HCT116 (cell line): ENCODE measurements around the gene ACER3. TPM values are rescaled to one million over a fixed set of nuclear protein-coding genes. Genes with fewer than 3 reads are reported as not detected.

Experiments used
- ATAC-seq: fragments of 200-7000 bp; cut with Tn5 transposase; 2 replicates; pipeline ENCODE4 v1.9.1; 2020; ENCODE audit warnings: mild to moderate bottlenecking, moderate library complexity
- BruUV-seq: library from RNA; stranded (reverse); fragments of 400-500 nt; replicated peaks from 2 replicates; lab custom pipeline; 2021; lab: Mats Ljungman, UMichigan
- CTCF ChIA-PET: fragments of 300-600 bp; sonication (Branson Sonifier 250); formaldehyde crosslinking; loops from one replicate; lab custom pipeline; 2021; ENCODE audit warnings: antibody characterized with exemption; lab: Charles Lee
- POLR2A ChIA-PET: fragments of 300-600, 350-600 bp; sonication (Branson Sonifier 250); formaldehyde crosslinking; loops from one replicate; lab custom pipeline; 2021; ENCODE audit warnings: antibody characterized with exemption; lab: Charles Lee
- RAD21 ChIA-PET, 2 experiments: fragments of 300-600 bp; sonication (Branson Sonifier 250); formaldehyde crosslinking; loops; one replicate each; lab custom pipeline; 2023; ENCODE audit warnings: low total read pairs in 2 of 2; ENCODE audit not compliant: uncharacterized antibody in 2 of 2, unreplicated experiment in 2 of 2, low non-redundant PET in 1 of 2; lab: Charles Lee
- DNase-seq: peaks from one replicate; pipeline ENCODE4 v3.0.0-alpha.2; 2010; ENCODE audit warnings: low read depth, low spot score
- H2AFZ ChIP-seq: fragments of 200-600 bp; shearing (Covaris generic), sonication (generic); 2 replicates; pipeline ENCODE4 v1.6.1; 2017; ENCODE audit warnings: low read depth, mixed run types, mixed read lengths, antibody characterized with exemption, low read length; ENCODE audit not compliant: poor library complexity, severe bottlenecking
- H3K27ac ChIP-seq: 2 replicates; pipeline ENCODE4 v1.5.1; 2012; ENCODE audit warnings: low read depth, low read length
- H3K27me3 ChIP-seq: fragments of 200-600 bp; sonication (generic); 2 replicates; pipeline ENCODE4 v1.6.1; 2016; ENCODE audit warnings: mixed run types, low read length, mixed read lengths; ENCODE audit not compliant: insufficient read depth
- H3K36me3 ChIP-seq, 2 experiments: fragments of 200-500 bp in 1 of 2; fragments of 200-600 bp in 1 of 2; sonication (Bioruptor generic) in 1 of 2; sonication (generic) in 1 of 2; 2 replicates each; pipeline versions ENCODE4 v1.5.1 to v1.6.1; 2014 to 2016; ENCODE audit warnings: low read length in 2 of 2, inconsistent platforms in 1 of 2, mixed read lengths in 1 of 2, mixed run types in 1 of 2; ENCODE audit not compliant: insufficient read depth in 2 of 2, control insufficient read depth in 1 of 2
- H3K4me1 ChIP-seq, 2 experiments: fragments of 200-600 bp in 1 of 2; sonication (generic) in 1 of 2; 2 replicates each; pipeline versions ENCODE4 v1.5.1 to v1.6.1; 2012 to 2017; ENCODE audit warnings: low read length in 2 of 2, inconsistent platforms in 1 of 2, mild to moderate bottlenecking in 1 of 2, mixed read lengths in 1 of 2, mixed run types in 1 of 2, moderate library complexity in 1 of 2; ENCODE audit not compliant: insufficient read depth in 2 of 2, control insufficient read depth in 1 of 2
- H3K4me2 ChIP-seq: fragments of 200-600 bp; sonication (generic); 2 replicates; pipeline ENCODE4 v1.6.1; 2017; ENCODE audit warnings: mixed run types, low read length, mixed read lengths
- H3K4me3 ChIP-seq, 2 experiments: fragments of 200-600 bp in 1 of 2; sonication (generic) in 1 of 2; replicated peaks in 1 of 2; 2 replicates each; pipeline ENCODE4 v1.5.1; 2011 to 2016; ENCODE audit warnings: low read length in 2 of 2, control low read depth in 1 of 2, low read depth in 1 of 2, mild to moderate bottlenecking in 1 of 2, mixed read lengths in 1 of 2, mixed run types in 1 of 2
- H3K79me2 ChIP-seq: fragments of 200-600 bp; sonication (generic); 2 replicates; pipeline ENCODE4 v1.6.1; 2017; ENCODE audit warnings: mild to moderate bottlenecking, mixed run types, low read length, moderate library complexity, mixed read lengths; ENCODE audit not compliant: insufficient read depth
- H3K9ac ChIP-seq: fragments of 200-600 bp; sonication (generic); 2 replicates; pipeline ENCODE4 v1.6.1; 2016; ENCODE audit warnings: low read length, mixed read lengths
- H3K9me2 ChIP-seq: fragments of 200-600 bp; sonication (generic), shearing (Covaris generic); 2 replicates; pipeline ENCODE4 v1.6.1; 2017; ENCODE audit warnings: mixed run types, mild to moderate bottlenecking, moderate library complexity; ENCODE audit not compliant: insufficient read depth
- H3K9me3 ChIP-seq, 2 experiments: fragments of 200-500 bp in 1 of 2; fragments of 200-600 bp in 1 of 2; sonication (Bioruptor generic) in 1 of 2; sonication (generic) in 1 of 2; 2 replicates each; pipeline ENCODE4 v1.6.1; 2014 to 2017; ENCODE audit warnings: low read length in 2 of 2, mixed read lengths in 2 of 2, inconsistent platforms in 1 of 2, low read depth in 1 of 2, mild to moderate bottlenecking in 1 of 2, mixed run types in 1 of 2, moderate library complexity in 1 of 2; ENCODE audit not compliant: control insufficient read depth in 1 of 2, insufficient read depth in 1 of 2
- H4K20me1 ChIP-seq: fragments of 200-600 bp; sonication (generic), shearing (Covaris generic); 2 replicates; pipeline ENCODE4 v1.6.1; 2017; ENCODE audit warnings: mixed run types, mild to moderate bottlenecking, moderate library complexity; ENCODE audit not compliant: insufficient read depth
- CTCF ChIP-seq, 3 experiments: fragments of 200-600 bp in 1 of 3; sonication (generic) in 1 of 3; IDR thresholded peaks in 2 of 3; conservative IDR thresholded peaks in 1 of 3; 2 replicates each; pipeline ENCODE4 v1.5.1; 2012 to 2017; ENCODE audit warnings: low read depth in 2 of 3, low read length in 2 of 3, antibody characterized with exemption in 1 of 3, borderline replicate concordance in 1 of 3, control low read depth in 1 of 3, mild to moderate bottlenecking in 1 of 3, mixed read lengths in 1 of 3, mixed run types in 1 of 3, moderate library complexity in 1 of 3; ENCODE audit not compliant: insufficient read depth in 1 of 3
- ELF1 ChIP-seq: IDR thresholded peaks from 2 replicates; pipeline ENCODE4 v1.6.1; 2012; ENCODE audit warnings: low read depth, borderline replicate concordance
- EZH2 ChIP-seq: fragments of 200-600 bp; sonication (generic); IDR thresholded peaks from 2 replicates; pipeline ENCODE4 v1.6.1; 2017; ENCODE audit warnings: antibody characterized with exemption, mixed run types
- EZH2phosphoT487 ChIP-seq: fragments of 200-600 bp; IDR thresholded peaks from 2 replicates; pipeline ENCODE4 v1.6.1; 2018; ENCODE audit warnings: antibody characterized with exemption, borderline replicate concordance
- MAX ChIP-seq: IDR thresholded peaks from 2 replicates; pipeline ENCODE4 v1.6.1; 2012
- POLR2A ChIP-seq: IDR thresholded peaks from 2 replicates; pipeline ENCODE4 v1.7.0; 2011; ENCODE audit warnings: borderline replicate concordance; ENCODE audit not compliant: insufficient read depth, insufficient read length; ENCODE audit errors: extremely low read depth
- REST ChIP-seq: IDR thresholded peaks from 2 replicates; pipeline ENCODE4 v1.6.1; 2012; ENCODE audit warnings: low read depth
- SIN3A ChIP-seq: IDR thresholded peaks from 2 replicates; pipeline ENCODE4 v1.6.1; 2012; ENCODE audit warnings: low read depth
- SP1 ChIP-seq: IDR thresholded peaks from 2 replicates; pipeline ENCODE4 v1.6.1; 2012; ENCODE audit warnings: low read depth
- ZBTB33 ChIP-seq: IDR thresholded peaks from 2 replicates; pipeline ENCODE4 v1.6.1; 2011; ENCODE audit warnings: mild to moderate bottlenecking, low read length, moderate library complexity; ENCODE audit not compliant: insufficient replicate concordance; ENCODE audit errors: extremely low read depth
- ZFX ChIP-seq: fragments of 450-650 bp; IDR thresholded peaks from 2 replicates; pipeline ENCODE4 v1.6.1; 2017
- ZNF274 ChIP-seq: fragments of 200-500 bp; sonication (Bioruptor generic); IDR thresholded peaks from 2 replicates; pipeline ENCODE4 v1.6.1; 2014; ENCODE audit warnings: mild to moderate bottlenecking, low read depth, low read length, inconsistent platforms
- intact Hi-C: fragments of 100-400 bp; cut with micrococcal nuclease; formaldehyde crosslinking; loops from 2 replicates; pipeline ENCODE4 v1.10.0; 2022
- total RNA-seq: library from RNA; stranded (reverse); gene quantifications from one replicate; pipeline ENCODE4 v1.2.1, GENCODE V29; 2021; ENCODE audit not compliant: unreplicated experiment

Gene ACER3
- total RNA-seq, 1 experiment from 2014 or later, result 19.1 TPM

GRCh38 chr11:76997512-76997911, 136.8 kb downstream of the ACER3 start:
- no peak overlapping the region for H3K4me3 ChIP-seq
- DNase-seq, result no peak
- no peak overlapping the region for H3K9ac ChIP-seq
- TF ChIP-seq REST (no peak), POLR2A (no peak), SP1 (no peak), ZBTB33 (no peak), EZH2 (no peak), EZH2phosphoT487 (no peak), CTCF (IDR thresholded peaks at IDR 0.05 in 2 of 3, conservative IDR thresholded peaks at IDR 0.05 in 1 of 3; ENCODE audit: borderline replicate concordance in 1 of 3, insufficient read depth in 1 of 3, low read depth in 2 of 3, low read length in 2 of 3) (no peak), ELF1 (no peak), ZNF274 (no peak), SIN3A (no peak), ZFX (no peak), MAX (no peak)
- no peaks in the 10 kb centered on the region for H3K79me2 ChIP-seq
- POLR2A ChIA-PET, result no interaction called here
- ATAC-seq, result no peak
- CTCF ChIA-PET, result no interaction called here
- RAD21 ChIA-PET, result no interaction called here
- H3K36me3 ChIP-seq, result no peaks in the 10 kb centered on the region
- H3K4me2 ChIP-seq, result no peak overlapping the region
- intact Hi-C loops, result no loop called here
- H3K9me3 ChIP-seq, result no peaks in the 10 kb centered on the region
- no peak overlapping the region for H3K27ac ChIP-seq
- no peaks in the 10 kb centered on the region for H4K20me1 ChIP-seq
- no TSS peak for BruUV-seq
- H2AFZ ChIP-seq, result no peak overlapping the region
- no peaks in the 10 kb centered on the region for H3K9me2 ChIP-seq
- H3K4me1 ChIP-seq, result no peaks in the 10 kb centered on the region
- H3K27me3 ChIP-seq, result no peaks in the 10 kb centered on the region
